Stimulated activated CD8-positive, alpha-beta memory T cell treated with anti-CD3 and anti-CD28 coated beads, Interleukin-2, amount 100 ng/mL, for 1 hour (primary cell): ENCODE data around the gene LMAN2L.
A peak's percentile ranks its signal among the peaks of the same experiment; 100 is the strongest.

Source experiments
- DNase-seq, 2 donors: peaks; one replicate each; pipeline ENCODE4 v3.0.0-alpha.2; 2020; ENCODE audit warnings: low read depth in 2 of 2

LMAN2L gene, protein sequence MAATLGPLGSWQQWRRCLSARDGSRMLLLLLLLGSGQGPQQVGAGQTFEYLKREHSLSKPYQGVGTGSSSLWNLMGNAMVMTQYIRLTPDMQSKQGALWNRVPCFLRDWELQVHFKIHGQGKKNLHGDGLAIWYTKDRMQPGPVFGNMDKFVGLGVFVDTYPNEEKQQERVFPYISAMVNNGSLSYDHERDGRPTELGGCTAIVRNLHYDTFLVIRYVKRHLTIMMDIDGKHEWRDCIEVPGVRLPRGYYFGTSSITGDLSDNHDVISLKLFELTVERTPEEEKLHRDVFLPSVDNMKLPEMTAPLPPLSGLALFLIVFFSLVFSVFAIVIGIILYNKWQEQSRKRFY

DNA sequence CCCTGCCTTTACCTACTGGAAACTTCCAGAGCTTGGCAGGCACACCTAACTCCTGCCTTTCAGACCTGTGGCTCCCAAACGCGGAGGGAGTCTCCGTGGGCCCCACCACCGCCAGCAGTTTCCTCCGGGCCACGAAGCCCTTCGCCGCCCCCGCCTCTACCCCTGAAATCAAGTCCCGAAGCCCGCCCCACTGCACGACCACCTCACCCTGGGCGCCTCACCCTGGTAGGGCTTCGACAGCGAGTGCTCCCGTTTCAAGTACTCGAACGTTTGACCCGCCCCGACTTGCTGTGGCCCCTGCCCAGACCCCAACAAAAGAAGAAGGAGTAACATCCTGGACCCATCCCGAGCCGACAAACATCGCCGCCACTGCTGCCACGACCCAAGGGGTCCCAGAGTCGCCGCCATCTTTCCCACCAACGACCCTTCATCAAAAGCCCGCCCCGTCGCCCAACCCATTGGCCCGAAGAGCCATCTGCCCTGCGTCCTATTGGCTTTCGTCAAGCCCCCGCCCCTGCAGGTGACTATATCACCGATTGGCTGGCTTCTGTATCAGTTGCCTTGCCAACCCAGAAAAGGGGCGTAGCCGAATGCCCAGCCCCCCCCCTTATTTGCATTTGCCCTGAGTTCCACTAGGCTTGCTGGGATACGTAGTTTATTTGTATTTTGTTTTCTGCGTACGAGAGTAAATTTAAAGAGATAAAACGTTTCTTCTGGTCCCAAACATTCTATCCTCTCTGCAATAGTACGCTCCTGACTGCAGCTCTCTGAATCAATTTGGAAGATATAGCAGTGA, at the start of gene LMAN2L:
Gene LMAN2L (minus strand): TSS at position 432 of the 796 bp plus-strand sequence. CDS start 24 bp downstream, at position 408.
- peak; percentile 85 to 94 for DNase-seq

DNA sequence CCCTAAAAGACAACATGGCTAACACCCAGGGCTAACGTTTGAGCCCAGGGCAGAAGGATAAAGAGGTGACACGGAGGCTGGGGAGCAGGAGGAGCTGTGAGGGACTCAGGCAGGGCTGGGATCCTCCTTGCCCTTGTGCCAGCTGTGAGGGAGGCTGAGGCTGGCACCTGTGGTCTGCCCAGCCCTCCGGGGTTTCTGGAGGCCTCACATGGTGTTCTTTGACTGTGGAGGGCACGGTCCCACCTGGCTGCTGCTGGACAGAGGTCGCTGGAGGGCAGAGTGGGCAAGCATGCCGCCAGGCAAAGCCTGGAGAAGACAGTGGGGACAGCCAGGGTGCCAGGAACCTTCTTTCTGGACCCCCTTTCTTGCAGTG, 49.4 kb upstream of the LMAN2L start:
- DNase-seq: no peak

DNA sequence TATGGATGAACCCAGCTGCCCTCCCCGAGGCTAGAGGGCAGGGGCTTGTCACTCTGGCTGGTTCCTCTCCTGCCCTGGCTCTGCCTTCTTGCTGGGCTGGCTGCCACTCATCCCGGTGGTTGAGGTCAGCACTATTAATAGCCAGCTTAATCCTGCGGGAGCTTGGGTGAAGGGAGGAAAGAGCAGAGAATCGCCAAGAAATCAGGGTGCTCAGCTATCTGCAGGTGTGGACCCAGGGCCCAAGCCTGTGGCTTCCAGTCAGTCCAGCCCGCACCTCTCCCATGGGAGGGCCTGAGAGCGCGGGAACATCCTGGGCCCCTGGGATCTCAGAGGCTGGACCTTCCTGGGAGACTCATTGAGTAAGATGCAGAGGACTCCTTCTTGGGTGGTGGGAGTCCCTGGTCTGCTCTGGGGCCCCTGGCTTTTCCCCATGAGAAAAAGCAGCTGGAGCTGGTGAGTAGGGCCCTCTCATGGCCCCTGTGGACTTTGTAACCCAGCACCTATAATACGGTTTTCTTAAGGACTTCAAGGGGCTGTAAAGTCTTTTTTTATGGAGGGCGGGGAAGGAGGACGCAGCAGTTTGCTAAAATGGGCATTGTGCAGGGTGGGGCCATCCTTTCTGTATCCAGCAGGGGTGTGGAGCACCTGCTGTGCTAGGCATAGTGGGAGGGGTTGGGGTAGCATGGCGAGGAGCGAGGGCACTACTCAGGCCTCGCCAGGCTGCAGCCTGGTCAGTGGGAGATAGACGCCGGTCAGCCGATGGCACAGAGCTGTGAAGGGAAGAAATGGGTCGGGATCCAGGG, 48.8 kb upstream of the LMAN2L start:
- no peak for DNase-seq

DNA sequence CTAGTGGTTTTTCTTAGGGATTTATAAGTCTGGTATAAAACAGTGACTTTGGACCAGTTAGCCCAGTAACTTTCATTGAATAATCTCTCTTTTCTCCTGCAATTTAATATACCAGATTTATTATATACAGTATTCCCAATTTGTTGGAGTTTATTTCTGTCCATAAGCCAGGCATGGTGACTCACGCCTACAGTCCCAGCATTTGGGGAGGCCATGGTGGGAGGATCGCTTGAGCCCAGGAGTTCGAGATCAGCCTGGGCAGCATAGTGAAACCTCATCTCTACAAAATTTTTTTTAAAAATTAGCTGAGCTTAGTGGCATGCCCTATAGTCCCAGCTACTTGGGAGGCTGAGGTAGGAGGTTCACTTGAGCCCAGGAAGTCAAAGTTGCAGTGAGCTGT, 47.5 kb upstream of the LMAN2L start:
- DNase-seq: no peak

DNA sequence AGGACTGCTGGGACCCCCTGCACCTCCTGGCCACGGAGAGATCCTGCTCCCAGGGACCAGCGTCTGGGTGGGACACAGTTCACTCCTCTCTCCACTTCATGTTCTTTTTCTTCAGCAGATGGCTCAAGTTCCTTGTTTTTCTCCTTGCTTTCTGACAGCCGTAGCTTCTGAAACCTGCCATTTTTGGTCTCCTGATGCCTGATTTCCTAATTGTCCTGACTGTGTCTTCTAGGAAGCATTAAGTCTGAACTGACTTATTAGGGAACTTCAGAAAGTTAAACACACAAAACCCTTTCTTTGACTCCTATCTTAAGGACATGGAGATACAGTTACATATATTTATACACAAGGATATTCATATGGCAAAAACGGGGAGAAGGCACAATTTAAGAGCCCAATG, 43.5 kb upstream of the LMAN2L start:
- no peak for DNase-seq

DNA sequence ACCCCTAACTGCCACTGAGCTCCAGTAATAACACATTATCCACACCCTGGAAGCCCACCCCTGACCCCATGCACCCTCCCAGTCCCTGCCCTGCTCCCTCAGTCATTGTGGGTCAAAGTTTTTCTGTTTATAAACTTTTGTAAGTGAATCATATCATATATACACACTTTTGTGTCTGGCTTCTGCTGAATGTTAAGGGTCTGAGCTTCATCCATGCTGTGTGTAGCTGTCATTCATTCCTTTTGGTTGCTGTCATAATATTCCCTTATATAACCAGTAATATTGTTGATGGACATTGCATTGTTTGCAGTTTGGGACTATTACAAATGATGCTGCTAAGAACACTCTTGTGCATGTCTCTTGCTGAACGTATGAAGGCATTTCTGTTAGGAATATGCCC, 35.3 kb upstream of the LMAN2L start:
- DNase-seq: no peak

DNA sequence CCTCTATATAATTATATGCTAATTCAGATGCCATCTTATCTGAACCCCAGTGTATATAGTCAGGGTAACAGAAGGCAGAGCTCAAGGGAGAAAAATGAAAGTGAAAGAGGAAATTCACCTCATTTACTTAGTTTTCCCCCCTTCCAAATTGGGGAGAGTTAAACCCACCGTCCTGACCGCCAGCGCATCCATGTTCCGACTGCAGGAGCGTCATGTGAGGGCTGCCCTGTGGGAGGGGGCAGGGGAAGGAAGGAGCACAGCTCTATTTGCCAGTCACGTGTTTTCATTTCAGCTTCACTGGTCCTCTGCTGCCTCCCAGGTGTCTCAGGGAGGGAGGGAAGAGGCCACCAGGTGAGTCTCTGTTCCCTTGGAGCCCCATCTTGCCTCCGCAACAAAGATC, 34.1 kb upstream of the LMAN2L start:
- DNase-seq: no peak

DNA sequence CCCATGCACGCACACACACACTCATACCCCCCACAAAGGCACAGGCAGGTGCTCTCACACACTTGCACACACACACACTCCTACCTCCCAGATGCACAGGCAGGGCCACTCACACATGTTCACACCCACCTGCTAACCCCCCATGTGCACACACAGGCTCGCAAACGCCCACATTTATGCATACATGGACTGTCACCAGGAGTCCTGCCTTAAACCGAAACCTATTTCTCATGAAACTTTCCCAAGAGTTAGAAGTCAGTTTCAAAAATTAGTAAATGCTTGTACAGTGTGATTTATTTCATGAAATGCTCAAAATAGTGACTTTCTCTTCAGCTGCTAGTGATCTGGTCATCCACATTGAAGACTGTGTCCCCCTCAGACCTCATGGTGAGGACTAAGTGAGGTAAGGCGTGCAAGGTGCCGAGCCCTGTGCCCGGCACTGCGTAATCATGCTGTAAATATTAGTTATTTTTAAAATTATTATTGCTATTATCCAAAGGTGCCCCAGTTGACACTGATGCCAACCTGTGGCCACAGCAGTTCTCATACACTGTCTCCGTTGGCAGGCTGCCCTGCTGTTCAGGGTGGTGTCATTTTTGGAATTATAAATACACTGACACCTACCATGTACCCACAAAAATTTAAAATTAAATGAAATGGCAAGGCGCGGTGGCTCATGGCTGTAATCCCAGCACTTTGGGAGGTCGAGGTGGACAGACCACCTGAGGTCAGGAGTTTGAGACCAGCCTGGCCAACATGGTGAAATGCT, 33.2 kb upstream of the LMAN2L start:
- no peak for DNase-seq

DNA sequence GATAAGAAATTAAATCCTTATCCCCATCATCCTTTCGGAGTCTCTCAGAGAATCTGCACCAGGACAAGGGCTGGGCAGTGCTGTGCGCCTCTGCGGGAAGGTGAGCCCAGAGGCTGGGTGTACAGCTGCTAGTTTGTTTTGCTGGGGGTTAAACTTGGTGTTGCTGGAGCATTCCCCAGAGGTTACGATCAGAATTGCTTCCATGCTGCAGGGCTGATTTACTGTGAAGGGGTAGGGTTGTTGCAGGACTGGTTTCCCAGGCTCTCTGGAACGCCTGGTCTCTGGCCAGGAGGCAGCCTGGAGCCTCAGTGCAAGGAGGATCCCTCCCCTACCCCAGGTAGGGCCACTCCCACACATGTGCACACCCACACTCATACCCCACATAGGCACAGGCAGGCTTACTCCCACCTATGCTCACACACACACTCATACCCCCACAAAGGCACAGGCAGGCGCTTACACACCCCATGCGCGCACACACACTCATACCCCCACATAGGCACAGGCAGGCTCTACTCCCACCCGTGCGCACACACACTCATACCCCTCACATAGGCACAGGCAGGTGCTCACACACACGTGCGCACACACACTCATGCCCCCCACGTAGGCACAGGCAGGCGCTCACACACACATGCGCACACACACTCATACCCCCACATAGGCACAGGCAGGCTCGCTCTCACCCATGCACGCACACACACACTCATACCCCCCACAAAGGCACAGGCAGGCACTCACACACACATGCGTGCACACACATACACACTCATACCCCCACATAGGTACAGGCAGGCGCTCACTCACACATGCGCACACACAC, 32.1 kb upstream of the LMAN2L start:
- no peak for DNase-seq

DNA sequence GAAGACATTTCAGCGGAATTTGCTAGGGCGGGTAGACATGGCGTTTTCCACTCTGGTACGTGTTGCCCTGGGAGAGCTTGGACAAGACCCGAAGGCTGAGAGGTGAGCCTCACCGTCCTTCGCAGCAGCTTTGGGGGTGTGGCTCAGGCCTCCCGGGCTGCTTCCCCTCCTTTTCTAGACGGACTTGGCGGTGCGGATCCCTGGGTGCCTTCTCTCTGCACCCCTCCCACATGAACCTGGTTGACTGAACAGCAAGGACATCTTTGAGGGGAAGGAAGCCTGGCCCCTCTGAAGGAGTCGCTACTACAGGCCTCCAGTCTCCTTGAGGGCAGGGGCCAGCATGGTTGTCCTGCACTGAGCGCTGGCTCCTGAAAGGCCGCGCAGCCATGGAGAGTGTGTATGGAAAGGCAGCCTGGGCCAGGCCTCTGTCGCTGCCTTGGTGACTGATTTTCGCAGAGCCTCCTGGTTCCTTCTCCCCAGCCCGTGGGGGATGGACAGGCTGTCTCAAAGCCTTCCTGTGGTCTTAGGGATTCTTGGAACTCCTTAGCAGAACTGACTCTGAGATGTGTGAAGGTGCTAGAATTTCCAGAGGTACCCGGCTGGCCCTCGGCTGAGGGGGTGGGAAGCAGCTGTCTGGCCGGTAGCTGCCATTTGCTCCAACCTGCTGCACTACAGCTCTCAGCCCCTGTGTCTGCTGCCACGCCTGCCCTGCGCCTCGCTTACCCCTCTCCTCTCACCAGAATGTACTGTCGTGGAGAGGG, 30.8 kb upstream of the LMAN2L start:
- no peak for DNase-seq

DNA sequence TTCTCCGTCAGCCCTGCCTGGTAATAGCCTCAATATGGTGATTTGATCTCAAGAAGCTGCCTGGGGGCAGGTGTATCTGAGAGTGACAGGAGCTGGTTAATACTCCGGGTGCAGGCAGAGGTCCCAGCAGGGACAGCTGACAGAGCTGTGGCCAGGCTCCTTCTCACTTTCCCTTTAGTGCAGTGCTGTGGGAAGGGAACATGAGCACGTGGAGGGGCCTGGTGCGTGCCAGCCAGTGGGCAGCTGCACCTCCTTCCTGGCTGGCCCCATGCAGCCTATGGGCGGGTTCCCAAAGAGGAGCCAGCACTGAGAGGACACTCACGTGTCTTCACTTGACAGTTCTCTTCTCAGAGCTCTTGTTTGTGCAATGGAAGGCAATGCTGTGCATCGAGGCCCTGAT, 29.9 kb upstream of the LMAN2L start:
- DNase-seq: no peak

DNA sequence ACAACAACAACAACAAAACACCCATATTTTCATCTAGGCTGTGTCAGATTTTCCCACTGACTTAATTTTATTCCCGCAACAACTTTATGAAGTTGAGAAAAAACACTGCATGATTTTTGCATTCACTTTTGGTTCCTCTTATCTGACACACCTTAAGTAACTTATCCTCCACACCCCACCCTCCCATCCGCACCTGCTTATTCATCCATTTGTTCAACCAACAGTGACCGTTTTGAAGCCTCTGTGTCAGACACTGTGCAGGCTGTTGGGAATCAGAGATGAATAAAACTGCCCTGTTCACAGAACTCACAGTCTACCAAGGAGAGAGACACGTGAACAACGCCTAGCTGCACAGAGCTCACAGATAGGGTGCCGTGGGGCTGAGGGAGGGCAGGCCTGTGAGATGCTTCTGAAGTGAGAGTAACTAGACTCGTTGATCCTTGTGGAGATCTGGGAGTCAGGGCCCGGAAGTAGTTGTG, 28.3 kb upstream of the LMAN2L start:
- DNase-seq: no peak

DNA sequence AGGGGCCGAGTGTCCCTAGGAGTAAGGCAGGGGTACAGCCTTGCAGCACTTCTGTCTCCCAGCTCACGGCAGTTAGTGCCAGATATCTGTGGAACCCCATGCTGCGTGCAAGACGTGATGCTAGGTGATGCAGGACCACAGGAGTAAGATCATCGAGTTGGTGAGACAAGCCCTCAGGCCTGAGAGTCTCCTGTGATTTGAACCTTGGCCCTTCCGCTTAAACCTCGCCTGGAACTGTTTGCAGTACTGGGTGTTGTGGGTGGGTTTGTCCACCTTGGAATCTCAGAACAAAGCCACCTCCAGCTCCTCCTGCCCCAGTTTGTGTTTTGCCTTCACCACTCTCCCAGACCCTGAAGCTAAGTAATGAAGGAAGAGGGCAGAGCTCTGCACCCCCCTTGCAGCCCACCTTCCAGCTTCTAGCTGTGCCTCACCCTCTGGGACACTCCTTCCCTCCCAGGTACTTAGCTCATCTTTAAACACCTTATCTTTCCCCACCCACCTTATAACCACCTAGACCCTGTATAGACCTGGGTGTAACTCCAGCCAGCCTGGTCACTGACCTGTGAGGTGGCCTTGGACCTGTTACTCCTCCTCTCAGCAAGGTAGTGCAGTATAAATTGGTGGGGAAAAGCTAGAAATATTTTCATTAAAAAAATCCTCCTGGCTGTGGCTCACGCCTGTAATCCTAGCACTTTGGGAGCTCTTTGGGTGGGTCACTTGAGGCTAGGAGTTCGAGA, 27.4 kb upstream of the LMAN2L start:
- no peak for DNase-seq

DNA sequence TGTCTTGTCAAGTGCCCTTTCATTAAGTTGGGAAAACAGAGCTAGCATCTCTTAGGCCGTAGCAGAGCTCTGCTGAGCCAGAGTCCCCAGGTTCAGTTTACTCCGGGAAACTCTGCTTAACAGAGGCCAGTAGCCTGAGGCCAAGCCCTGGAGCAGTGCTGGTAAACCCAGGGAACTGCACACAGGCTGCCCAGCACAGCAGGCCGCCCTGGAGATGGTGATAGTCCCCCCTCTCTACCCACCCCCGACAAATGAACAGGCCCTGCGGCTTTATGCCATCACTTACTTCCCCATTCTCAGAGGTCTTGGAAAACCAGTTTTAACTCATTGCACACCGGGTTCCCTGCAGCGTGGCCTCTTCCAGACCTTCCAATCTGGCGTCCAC, 24.4 kb upstream of the LMAN2L start:
- DNase-seq: no peak

DNA sequence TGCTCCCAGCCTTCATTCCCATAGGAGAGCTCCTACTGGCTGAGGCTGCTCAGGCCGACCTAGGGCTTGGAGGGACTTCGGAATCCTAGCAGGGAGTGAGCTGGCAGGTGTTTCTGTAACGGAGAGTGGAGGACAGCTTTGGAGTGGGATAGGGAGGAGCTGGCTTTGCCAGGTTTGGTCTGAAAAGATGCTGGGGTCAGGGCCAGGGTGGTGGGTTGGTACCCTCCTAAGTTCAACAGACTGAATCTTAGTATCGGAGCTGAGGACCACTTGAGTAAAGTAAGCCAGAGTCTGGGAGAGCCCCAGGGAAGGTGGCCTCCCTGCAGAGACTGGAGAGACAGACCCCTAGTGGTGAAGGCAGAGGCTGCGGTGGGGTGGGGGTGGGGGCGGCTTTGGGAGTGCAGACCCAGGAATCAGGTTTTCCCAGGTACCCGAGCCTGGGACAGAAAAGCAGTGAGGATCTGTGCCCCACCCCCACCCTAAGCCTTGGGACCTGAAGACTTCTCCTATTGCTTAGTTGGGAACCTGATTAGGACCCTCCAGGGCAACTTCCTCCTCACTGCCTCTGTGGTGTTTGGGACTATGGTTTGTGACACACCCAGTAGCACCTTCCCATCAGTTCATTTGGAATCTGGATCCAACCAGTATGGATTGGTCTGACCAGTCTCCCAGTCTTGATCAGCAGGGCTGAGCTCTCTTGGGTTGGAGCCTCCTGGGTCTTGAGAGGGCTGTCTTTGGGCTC, 23.8 kb upstream of the LMAN2L start:
- no peak for DNase-seq

DNA sequence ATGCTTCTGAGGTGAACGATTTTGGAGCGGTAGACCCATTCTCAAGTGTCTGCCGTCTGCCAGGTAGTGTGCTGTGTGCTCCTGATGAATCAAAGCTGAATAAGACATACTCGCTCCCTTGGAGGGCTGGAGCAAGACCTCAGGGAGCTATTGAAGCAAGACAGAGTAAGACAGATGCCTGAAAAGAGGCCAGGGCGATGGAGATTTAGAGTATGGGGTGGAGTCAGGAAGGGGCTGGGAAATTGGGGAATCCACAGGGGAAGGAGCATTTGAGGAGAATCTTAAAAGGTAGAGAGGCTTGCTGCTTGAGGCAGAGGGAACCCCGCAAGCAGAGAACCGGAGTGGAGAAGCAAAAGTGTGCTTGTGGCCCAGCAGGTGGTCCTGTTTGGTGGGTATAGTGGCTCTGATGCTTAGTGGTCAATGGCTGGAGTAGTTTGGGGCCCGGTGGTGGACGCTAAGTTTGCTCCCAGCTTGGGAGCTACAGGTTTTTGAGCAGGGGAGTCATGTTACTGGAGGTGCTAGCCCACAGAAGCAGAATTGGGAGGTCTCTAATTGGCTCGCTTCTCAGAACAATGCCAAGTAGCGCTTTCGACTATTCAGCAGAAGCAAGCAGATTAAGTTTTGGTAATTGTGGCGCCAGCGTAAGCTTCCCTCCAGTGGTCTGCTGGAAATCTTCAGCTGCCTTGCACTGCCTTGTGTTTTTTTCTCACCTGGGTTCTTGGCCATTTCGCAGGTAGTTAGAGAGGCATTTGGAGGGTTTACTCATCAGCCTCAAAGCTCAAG, 22.9 kb upstream of the LMAN2L start:
- no peak for DNase-seq

DNA sequence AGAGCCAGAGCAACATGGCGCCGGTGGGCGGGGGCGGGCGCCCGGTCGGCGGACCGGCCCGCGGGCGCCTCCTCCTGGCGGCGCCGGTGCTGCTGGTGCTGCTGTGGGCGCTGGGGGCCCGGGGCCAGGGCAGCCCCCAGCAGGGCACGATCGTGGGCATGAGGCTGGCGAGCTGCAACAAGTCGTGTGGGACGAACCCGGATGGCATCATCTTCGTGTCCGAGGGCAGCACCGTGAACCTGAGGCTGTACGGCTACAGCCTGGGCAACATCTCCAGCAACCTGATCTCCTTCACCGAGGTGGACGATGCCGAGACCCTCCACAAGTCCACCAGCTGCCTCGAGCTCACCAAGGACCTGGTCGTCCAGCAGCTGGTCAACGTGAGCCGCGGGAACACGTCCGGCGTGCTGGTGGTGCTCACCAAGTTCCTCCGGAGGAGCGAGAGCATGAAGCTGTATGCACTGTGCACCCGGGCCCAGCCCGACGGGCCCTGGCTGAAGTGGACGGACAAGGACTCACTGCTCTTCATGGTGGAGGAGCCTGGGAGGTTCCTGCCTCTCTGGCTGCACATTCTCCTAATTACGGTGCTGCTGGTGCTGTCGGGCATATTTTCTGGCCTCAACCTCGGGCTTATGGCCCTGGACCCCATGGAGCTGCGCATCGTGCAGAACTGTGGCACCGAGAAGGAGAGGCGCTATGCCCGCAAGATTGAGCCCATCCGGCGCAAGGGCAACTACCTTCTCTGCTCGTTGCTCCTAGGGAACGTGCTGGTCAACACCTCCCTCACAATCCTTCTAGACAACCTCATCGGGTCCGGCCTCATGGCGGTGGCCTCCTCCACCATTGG, 21.3 kb upstream of the LMAN2L start:
- DNase-seq: no peak
